ENCODE measurements around the gene PELI1. TPM values are rescaled to one million over a fixed set of nuclear protein-coding genes. Genes with fewer than 3 reads are reported as not detected.

Gene PELI1
- total RNA-seq, 2 donors from 2014 or later: 23.4 to 30.7 TPM

GRCh38 chr2:64120928-64121327 lies 23.3 kb downstream of the PELI1 start:
- Histone ChIP-seq H3K27ac (no peak overlapping the region), H3K4me1 (ENCODE audit: control insufficient read depth in 1 of 2, low read depth in 2 of 2) (peaks cover 12 to 17% of the 10 kb centered on the region in 2 donors), H3K9me3 (no peaks in the 10 kb centered on the region), H3K27me3 (replicated peaks; ENCODE audit: insufficient read depth) (no peaks in the 10 kb centered on the region), H3K4me3 (no peak overlapping the region), H3K36me3 (no peaks in the 10 kb centered on the region)
- no peak for DNase-seq (ENCODE audit: low spot score)
- no peak for ATAC-seq (ENCODE audit: insufficient number of reproducible peaks, low FRiP score, low read depth)
- TF ChIP-seq CTCF (IDR thresholded peaks at IDR 0.05): no peak

GRCh38 chr2:64120008-64120407 lies 24.2 kb downstream of the PELI1 start:
- no peak for ATAC-seq (ENCODE audit: insufficient number of reproducible peaks, low FRiP score, low read depth)

DNA sequence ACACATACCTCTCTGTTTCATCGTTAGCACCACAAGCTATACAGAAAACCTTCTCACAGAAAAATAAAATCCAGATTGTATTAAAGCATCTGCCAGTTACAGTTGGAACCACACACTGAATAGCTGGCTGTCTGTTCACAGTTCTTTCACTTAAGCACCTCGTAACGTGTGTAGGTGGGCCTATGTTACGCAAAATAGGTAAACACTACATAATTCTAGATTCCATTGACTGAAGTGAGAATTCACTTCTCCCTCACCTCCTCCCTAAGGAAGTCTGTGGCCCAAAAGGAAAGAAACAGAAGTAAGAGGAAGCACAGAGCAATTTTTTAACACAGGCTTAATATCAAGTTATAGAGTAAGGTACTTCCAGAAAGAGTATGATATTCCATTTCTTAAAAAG lies 24.9 kb downstream of the PELI1 start:
- no peak for DNase-seq (ENCODE audit: low spot score)
- no peaks in the 10 kb centered on the region for H3K9me3 ChIP-seq
- ATAC-seq (ENCODE audit: insufficient number of reproducible peaks, low FRiP score, low read depth): no peak
- H3K4me3 ChIP-seq: no peak overlapping the region
- peaks cover 19 to 22% of the 10 kb centered on the region in 2 donors for H3K4me1 ChIP-seq (ENCODE audit: control insufficient read depth in 1 of 2, low read depth in 2 of 2)
- H3K27ac ChIP-seq: no peak overlapping the region
- H3K27me3 ChIP-seq (replicated peaks; ENCODE audit: insufficient read depth): no peaks in the 10 kb centered on the region
- no peak for TF ChIP-seq CTCF (IDR thresholded peaks at IDR 0.05)
- no peaks in the 10 kb centered on the region for H3K36me3 ChIP-seq

More at GRCh38 chr2:64120008-64120407, 24.2 kb downstream of the PELI1 start:
- H3K4me3 ChIP-seq: no peak overlapping the region
- H3K36me3 ChIP-seq: no peaks in the 10 kb centered on the region
- no peak overlapping the region for H3K27ac ChIP-seq
- H3K27me3 ChIP-seq (replicated peaks; ENCODE audit: insufficient read depth): no peaks in the 10 kb centered on the region
- TF ChIP-seq CTCF (IDR thresholded peaks at IDR 0.05): no peak
- no peak for DNase-seq (ENCODE audit: low spot score)
- peaks cover 13 to 17% of the 10 kb centered on the region in 2 donors for H3K4me1 ChIP-seq (ENCODE audit: control insufficient read depth in 1 of 2, low read depth in 2 of 2)
- no peaks in the 10 kb centered on the region for H3K9me3 ChIP-seq

DNA sequence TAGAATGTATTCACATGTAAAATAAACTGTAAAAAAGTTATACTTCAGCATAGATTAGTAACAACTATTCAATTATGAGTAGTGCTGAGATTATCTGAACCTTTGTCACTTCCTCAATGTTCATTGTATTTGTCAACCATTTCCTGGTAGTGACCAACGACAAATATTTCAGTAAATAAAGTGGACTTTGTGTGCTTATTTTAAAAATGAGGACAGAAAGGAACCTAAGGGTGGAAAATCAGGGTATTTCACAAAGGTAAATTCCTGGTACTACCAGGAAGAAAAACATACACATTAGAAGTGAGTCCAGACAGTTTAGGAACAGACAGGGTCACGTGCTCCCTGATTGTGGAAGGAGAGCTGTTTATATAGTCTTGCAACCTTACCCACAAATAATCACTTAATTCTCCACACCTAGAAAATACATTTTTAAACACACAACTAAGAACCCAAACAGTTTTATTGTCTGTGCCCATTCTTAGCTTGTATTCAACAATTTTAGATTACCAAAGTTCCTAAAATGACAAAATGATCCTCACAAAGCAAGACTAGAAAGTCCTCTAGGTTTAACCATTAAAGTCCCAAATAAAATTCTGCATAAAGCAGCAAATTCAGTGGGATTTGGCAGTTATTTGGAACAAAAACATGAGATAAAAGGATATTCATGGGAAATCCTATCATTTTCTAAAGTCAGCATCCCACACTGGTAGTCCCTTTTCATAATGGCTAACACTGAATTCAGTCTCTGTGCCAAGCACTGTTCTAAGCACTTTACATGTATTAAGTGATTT lies 28.2 kb downstream of the PELI1 start:
- no peaks in the 10 kb centered on the region for H3K9me3 ChIP-seq
- DNase-seq (ENCODE audit: low spot score) (no peak), ATAC-seq (ENCODE audit: insufficient number of reproducible peaks, low FRiP score, low read depth) (no peak)
- H3K4me3 ChIP-seq: no peak overlapping the region
- no peaks in the 10 kb centered on the region for H3K36me3 ChIP-seq
- no peak overlapping the region for H3K27ac ChIP-seq
- no peaks in the 10 kb centered on the region for H3K27me3 ChIP-seq (replicated peaks; ENCODE audit: insufficient read depth)
- no peak for TF ChIP-seq CTCF (IDR thresholded peaks at IDR 0.05)
- H3K4me1 ChIP-seq (ENCODE audit: control insufficient read depth in 1 of 2, low read depth in 2 of 2): peaks cover 28 to 35% of the 10 kb centered on the region in 2 donors

GRCh38 chr2:64114912-64115277 lies 29.3 kb downstream of the PELI1 start:
- H3K27ac ChIP-seq: no peak overlapping the region
- peaks cover 28 to 35% of the 10 kb centered on the region in 2 donors for H3K4me1 ChIP-seq (ENCODE audit: control insufficient read depth in 1 of 2, low read depth in 2 of 2)
- no peak for ATAC-seq (ENCODE audit: insufficient number of reproducible peaks, low FRiP score, low read depth)
- H3K9me3 ChIP-seq: no peaks in the 10 kb centered on the region
- no peaks in the 10 kb centered on the region for H3K36me3 ChIP-seq
- no peak for TF ChIP-seq CTCF (IDR thresholded peaks at IDR 0.05)
- DNase-seq (ENCODE audit: low spot score): no peak
- H3K4me3 ChIP-seq: no peak overlapping the region
- H3K27me3 ChIP-seq (replicated peaks; ENCODE audit: insufficient read depth): no peaks in the 10 kb centered on the region
